ENCODE data around the gene ERCC6. TPM values are rescaled to one million over a fixed set of nuclear protein-coding genes. Genes with fewer than 3 reads are reported as not detected.

Gene ERCC6
- total RNA-seq, 1 experiment from 2014 or later: 64.4 TPM

DNA sequence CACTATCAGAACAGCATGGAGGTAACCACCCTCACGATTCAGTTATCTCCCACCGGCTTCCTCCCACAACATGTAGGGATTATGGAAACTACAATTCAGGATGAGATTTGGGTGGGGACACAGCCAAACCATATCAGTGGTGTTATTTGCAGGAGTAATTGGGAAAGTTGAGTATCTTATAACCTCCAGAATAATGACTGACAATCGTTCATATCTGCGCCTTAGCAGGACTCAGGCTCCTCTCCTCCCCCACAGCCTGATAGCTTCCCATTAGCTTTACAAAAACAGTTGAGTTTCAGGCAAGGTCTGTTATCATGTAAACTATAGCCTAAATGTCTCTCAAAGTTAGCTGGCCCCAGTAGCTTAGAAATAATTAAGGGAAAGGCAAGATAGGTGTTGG, 3.4 kb upstream of the ERCC6 start:
- no peaks in the 10 kb centered on the region for H3K9me3 Mint-ChIP-seq (ENCODE audit: unreplicated experiment)
- ChIA-PET POLR2A (interaction anchor here (4.9 to 5.7 kb wide), 2 partner anchors 10 to 26 kb away, joined by 68 to 125 read pairs; no protein-coding TSS in a partner anchor), CTCF (interaction anchor here (5.4 kb wide), 1 partner anchor 9 kb away, joined by 32 read pairs; no protein-coding TSS in a partner anchor)
- H3K27ac Mint-ChIP-seq (ENCODE audit: low read depth, unreplicated experiment): no peak overlapping the region
- peaks cover 11% of the 10 kb centered on the region for H3K4me1 Mint-ChIP-seq (ENCODE audit: insufficient read depth, unreplicated experiment)
- no TSS peak for BruUV-seq (replicated peaks)
- H3K36me3 Mint-ChIP-seq (ENCODE audit: insufficient read depth, unreplicated experiment): peaks cover 7% of the 10 kb centered on the region
- DNase-seq (ENCODE audit: unreplicated experiment): no peak
- no peaks in the 10 kb centered on the region for H3K27me3 Mint-ChIP-seq (ENCODE audit: insufficient read depth, unreplicated experiment)
- no peak overlapping the region for H3K4me3 Mint-ChIP-seq (ENCODE audit: unreplicated experiment)
- intact Hi-C loops (cut with micrococcal nuclease): no loop called here
- TF ChIP-seq, protein P1, sequence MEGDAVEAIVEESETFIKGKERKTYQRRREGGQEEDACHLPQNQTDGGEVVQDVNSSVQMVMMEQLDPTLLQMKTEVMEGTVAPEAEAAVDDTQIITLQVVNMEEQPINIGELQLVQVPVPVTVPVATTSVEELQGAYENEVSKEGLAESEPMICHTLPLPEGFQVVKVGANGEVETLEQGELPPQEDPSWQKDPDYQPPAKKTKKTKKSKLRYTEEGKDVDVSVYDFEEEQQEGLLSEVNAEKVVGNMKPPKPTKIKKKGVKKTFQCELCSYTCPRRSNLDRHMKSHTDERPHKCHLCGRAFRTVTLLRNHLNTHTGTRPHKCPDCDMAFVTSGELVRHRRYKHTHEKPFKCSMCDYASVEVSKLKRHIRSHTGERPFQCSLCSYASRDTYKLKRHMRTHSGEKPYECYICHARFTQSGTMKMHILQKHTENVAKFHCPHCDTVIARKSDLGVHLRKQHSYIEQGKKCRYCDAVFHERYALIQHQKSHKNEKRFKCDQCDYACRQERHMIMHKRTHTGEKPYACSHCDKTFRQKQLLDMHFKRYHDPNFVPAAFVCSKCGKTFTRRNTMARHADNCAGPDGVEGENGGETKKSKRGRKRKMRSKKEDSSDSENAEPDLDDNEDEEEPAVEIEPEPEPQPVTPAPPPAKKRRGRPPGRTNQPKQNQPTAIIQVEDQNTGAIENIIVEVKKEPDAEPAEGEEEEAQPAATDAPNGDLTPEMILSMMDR (IDR thresholded peaks at IDR 0.05; ENCODE audit: unreplicated experiment): no peak

DNA sequence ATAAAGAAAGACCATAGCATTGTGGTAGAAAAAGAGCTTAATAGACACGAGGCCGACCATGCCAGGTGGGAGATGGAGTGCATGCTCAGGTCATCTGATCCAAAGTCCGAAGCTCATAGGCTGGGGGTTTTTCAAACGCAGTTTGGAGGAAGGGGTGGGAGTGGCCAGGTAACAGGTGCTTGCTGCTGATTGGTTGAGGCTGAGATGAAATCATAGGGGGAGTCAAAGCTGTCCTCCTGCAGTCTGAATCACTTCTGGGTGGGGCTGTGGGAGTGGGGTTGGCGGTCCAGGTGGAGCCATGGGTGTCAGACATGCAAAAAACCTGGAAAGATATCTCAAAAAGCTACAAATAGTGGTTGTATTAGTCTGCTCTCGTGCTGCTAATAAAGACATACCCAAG, 2.8 kb upstream of the ERCC6 start:
- Mint-ChIP-seq H3K27me3 (ENCODE audit: insufficient read depth, unreplicated experiment) (no peaks in the 10 kb centered on the region), H3K4me3 (ENCODE audit: unreplicated experiment) (no peak overlapping the region), H3K27ac (ENCODE audit: low read depth, unreplicated experiment) (no peak overlapping the region), H3K9me3 (ENCODE audit: unreplicated experiment) (no peaks in the 10 kb centered on the region), H3K36me3 (ENCODE audit: insufficient read depth, unreplicated experiment) (peaks cover 9% of the 10 kb centered on the region), H3K4me1 (ENCODE audit: insufficient read depth, unreplicated experiment) (peaks cover 12% of the 10 kb centered on the region)
- ChIA-PET POLR2A (interaction anchor here (4.9 to 5.7 kb wide), 2 partner anchors 11 to 27 kb away, joined by 68 to 125 read pairs; no protein-coding TSS in a partner anchor), CTCF (interaction anchor here (0.6 to 5.4 kb wide), 3 partner anchors 10 to 23 kb away, joined by 3 to 32 read pairs (median 4); no protein-coding TSS in a partner anchor)
- no TSS peak for BruUV-seq (replicated peaks)
- TF ChIP-seq, protein P1 (IDR thresholded peaks at IDR 0.05; ENCODE audit: unreplicated experiment): no peak
- no peak for DNase-seq (ENCODE audit: unreplicated experiment)
- intact Hi-C loops (cut with micrococcal nuclease): no loop called here

DNA sequence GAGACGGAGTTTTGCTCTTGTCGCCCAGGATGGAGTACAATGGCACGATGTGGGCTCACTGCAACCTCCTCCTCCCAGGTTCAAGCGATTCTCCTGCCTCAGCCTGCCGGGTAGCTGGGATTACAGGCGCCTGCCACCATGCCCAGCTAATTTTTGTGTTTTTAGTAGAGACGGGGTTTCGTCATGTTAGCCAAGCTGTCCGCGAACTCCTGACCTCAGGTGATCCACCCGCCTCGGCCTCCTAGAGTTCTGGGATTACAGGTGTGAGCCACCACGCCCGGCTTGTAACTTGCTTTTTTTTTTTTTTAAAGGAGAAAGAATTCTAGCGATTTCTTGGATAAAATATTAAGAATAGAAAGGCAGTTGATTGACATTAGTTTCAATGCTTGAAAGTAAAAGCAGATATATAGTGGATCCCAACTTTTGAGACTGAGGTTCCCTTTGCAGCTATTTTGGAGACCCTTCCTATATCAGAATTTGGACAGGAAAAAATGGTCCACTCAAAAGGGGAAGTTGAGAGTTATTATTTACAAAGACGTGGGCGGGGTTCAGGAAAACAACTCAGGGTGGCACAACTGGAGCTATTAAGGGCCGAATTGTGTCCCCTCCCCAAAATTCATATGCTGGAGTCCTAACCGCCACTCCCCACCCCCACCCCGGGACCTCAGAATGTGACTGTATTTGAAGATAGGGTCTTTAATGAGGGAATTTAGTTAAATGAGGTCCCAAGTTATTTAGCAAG, 1.3 kb upstream of the ERCC6 start:
- Mint-ChIP-seq H3K4me3 (ENCODE audit: unreplicated experiment) (peak overlapping the region; percentile 88), H3K27me3 (ENCODE audit: insufficient read depth, unreplicated experiment) (no peaks in the 10 kb centered on the region), H3K36me3 (ENCODE audit: insufficient read depth, unreplicated experiment) (peaks cover 25% of the 10 kb centered on the region), H3K27ac (ENCODE audit: low read depth, unreplicated experiment) (peak overlapping the region; percentile 98), H3K9me3 (ENCODE audit: unreplicated experiment) (no peaks in the 10 kb centered on the region), H3K4me1 (ENCODE audit: insufficient read depth, unreplicated experiment) (peaks cover 26% of the 10 kb centered on the region)
- TF ChIP-seq, protein P1 (IDR thresholded peaks at IDR 0.05; ENCODE audit: unreplicated experiment): no peak
- intact Hi-C loops (cut with micrococcal nuclease): no loop called here
- ChIA-PET POLR2A (interaction anchor here (0.7 to 5.7 kb wide), 9 partner anchors 7 to 264 kb away, joined by 3 to 125 read pairs (median 6); no protein-coding TSS in a partner anchor), CTCF (interaction anchor here (0.6 to 5.4 kb wide), 6 partner anchors 9 to 1250 kb away, joined by 3 to 32 read pairs (median 4); no protein-coding TSS in a partner anchor)
- no peak for DNase-seq (ENCODE audit: unreplicated experiment)
- no TSS peak for BruUV-seq (replicated peaks)

DNA sequence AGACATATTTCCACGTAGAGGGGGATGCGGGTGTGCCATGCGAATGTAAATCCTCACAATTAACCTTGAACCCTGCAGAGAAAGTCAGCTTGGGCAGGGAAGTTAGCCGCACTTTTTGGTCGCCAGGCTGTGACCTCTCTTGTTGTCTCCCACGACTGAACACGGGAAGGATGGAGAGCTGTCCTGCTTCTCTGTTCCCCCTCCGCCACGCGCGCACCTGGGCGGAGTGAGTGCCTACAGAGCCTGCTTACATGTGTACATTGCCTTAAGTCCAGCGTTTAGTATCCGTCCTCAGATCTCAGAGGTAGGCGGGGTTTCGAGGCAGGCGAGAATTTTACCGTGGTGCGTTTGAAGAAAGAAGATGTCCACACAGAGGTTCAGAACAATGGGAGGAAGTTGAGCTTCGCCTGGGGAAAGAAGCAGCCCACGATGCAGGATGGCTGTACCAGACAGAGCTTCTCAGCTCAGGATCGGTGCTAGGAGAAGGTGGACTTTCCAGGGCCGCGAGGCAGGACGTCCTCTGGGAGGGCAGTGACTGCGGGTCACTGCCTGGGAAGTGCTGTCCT, 482 bp upstream of the ERCC6 start:
- intact Hi-C loops (cut with micrococcal nuclease): loop anchor here (2.0 kb wide), 2 partner anchors 13 to 45 kb away; no protein-coding TSS in a partner anchor

More for the DNA sequence above, 482 bp upstream of the ERCC6 start:
- peaks cover 33% of the 10 kb centered on the region for H3K36me3 Mint-ChIP-seq (ENCODE audit: insufficient read depth, unreplicated experiment)
- peak overlapping the region; percentile 98 for H3K27ac Mint-ChIP-seq (ENCODE audit: low read depth, unreplicated experiment)
- H3K27me3 Mint-ChIP-seq (ENCODE audit: insufficient read depth, unreplicated experiment): no peaks in the 10 kb centered on the region
- DNase-seq (ENCODE audit: unreplicated experiment): peak; percentile 64
- POLR2A ChIA-PET: interaction anchor here (0.7 to 5.7 kb wide), 24 partner anchors 8 to 1121 kb away, joined by 3 to 125 read pairs (median 4); partner anchors contain the start of genes PARG, SGMS1 and TIMM23B
- CTCF ChIA-PET: interaction anchor here (0.7 to 5.4 kb wide), 10 partner anchors 8 to 884 kb away, joined by 3 to 32 read pairs (median 3); no protein-coding TSS in a partner anchor
- H3K4me1 Mint-ChIP-seq (ENCODE audit: insufficient read depth, unreplicated experiment): peaks cover 34% of the 10 kb centered on the region
- TF ChIP-seq, protein P1 (IDR thresholded peaks at IDR 0.05; ENCODE audit: unreplicated experiment): no peak
- no peaks in the 10 kb centered on the region for H3K9me3 Mint-ChIP-seq (ENCODE audit: unreplicated experiment)
- TSS peak; percentile 79 for BruUV-seq (replicated peaks)
- H3K4me3 Mint-ChIP-seq (ENCODE audit: unreplicated experiment): peak overlapping the region; percentile 88
